Progenitor cell of endocrine pancreas (in vitro differentiated cells): ENCODE data around the gene EFEMP2. TPM values are rescaled to one million over a fixed set of nuclear protein-coding genes. Genes with fewer than 3 reads are reported as not detected.

ENCODE experiments used
- DNase-seq: peaks from one replicate; pipeline ENCODE4 v3.0.0; 2021; ENCODE audit warnings: low spot score; ENCODE audit not compliant: unreplicated experiment
- H3K27ac Mint-ChIP-seq: 2 replicates; pipeline ENCODE4 v1.8.0; 2021; ENCODE audit warnings: mild to moderate bottlenecking, moderate library complexity, mixed read lengths
- H3K27me3 Mint-ChIP-seq: 2 replicates; pipeline ENCODE4 v1.8.0; 2021; ENCODE audit warnings: mixed read lengths
- H3K36me3 Mint-ChIP-seq: 2 replicates; pipeline ENCODE4 v1.8.0; 2022; ENCODE audit warnings: mixed read lengths; ENCODE audit not compliant: insufficient read depth
- H3K4me1 Mint-ChIP-seq: 2 replicates; pipeline ENCODE4 v1.8.0; 2021; ENCODE audit warnings: low read depth, mixed read lengths
- H3K4me3 Mint-ChIP-seq: 2 replicates; pipeline ENCODE4 v1.8.0; 2021; ENCODE audit warnings: low read depth, mild to moderate bottlenecking, moderate library complexity, mixed read lengths
- H3K9me3 Mint-ChIP-seq: 2 replicates; pipeline ENCODE4 v1.8.0; 2021; ENCODE audit warnings: low read depth, mixed read lengths
- total RNA-seq: library from RNA; stranded (reverse); gene quantifications from 2 replicates; pipeline ENCODE4 v1.2.1, GENCODE V29; 2021
- TF ChIP-seq, protein P1 (sequence below): fragments of 200-600 bp; sonication (generic); IDR thresholded peaks from one replicate; pipeline ENCODE4 v1.5.0; 2021; ENCODE audit warnings: antibody characterized with exemption, mild to moderate bottlenecking; ENCODE audit not compliant: unreplicated experiment

Gene EFEMP2
- total RNA-seq, 1 donor from 2014 or later = 90.5 TPM

DNA sequence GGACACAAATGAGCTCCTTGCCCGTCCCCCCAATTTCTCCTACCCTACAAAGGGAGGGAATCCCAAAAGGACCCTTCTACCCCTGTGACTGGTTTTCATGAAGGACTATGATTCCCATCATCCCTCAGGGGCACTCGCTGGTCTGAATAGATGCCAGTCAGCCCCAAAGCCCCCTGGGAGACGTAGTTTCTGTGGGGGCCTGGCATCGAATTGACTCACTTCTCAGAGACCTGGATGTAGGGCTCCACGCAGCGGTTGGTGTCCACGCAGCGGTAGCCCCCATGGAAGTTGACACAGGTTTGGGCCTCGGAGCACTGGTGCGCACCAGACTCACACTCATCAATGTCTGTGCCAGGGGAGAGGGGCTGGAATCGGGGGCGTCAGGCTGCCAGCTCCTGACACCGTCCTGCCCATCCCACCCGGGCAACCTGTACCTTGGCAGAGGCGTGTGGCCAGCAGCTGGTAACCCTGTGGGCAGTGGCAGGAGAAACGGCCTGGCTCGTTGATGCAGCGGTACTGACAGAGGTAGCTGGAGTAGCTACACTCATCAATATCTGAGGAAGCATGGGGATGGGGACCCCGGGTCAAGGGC, 4.4 kb downstream of the EFEMP2 start:
- no peak overlapping the region for H3K27ac Mint-ChIP-seq
- no peaks in the 10 kb centered on the region for H3K9me3 Mint-ChIP-seq
- TF ChIP-seq, protein P1, sequence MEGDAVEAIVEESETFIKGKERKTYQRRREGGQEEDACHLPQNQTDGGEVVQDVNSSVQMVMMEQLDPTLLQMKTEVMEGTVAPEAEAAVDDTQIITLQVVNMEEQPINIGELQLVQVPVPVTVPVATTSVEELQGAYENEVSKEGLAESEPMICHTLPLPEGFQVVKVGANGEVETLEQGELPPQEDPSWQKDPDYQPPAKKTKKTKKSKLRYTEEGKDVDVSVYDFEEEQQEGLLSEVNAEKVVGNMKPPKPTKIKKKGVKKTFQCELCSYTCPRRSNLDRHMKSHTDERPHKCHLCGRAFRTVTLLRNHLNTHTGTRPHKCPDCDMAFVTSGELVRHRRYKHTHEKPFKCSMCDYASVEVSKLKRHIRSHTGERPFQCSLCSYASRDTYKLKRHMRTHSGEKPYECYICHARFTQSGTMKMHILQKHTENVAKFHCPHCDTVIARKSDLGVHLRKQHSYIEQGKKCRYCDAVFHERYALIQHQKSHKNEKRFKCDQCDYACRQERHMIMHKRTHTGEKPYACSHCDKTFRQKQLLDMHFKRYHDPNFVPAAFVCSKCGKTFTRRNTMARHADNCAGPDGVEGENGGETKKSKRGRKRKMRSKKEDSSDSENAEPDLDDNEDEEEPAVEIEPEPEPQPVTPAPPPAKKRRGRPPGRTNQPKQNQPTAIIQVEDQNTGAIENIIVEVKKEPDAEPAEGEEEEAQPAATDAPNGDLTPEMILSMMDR = no peak
- no peaks in the 10 kb centered on the region for H3K27me3 Mint-ChIP-seq
- H3K4me1 Mint-ChIP-seq = peaks cover 5% of the 10 kb centered on the region
- H3K36me3 Mint-ChIP-seq = peaks cover 9% of the 10 kb centered on the region
- no peak overlapping the region for H3K4me3 Mint-ChIP-seq
- no peak for DNase-seq

GRCh38 chr11:65867284-65868071, 5.1 kb downstream of the EFEMP2 start:
- Mint-ChIP-seq H3K36me3 (peaks cover 12% of the 10 kb centered on the region), H3K27ac (no peak overlapping the region), H3K4me1 (peaks cover 2% of the 10 kb centered on the region), H3K27me3 (no peaks in the 10 kb centered on the region), H3K4me3 (no peak overlapping the region), H3K9me3 (no peaks in the 10 kb centered on the region)
- TF ChIP-seq, protein P1 = no peak
- no peak for DNase-seq

DNA sequence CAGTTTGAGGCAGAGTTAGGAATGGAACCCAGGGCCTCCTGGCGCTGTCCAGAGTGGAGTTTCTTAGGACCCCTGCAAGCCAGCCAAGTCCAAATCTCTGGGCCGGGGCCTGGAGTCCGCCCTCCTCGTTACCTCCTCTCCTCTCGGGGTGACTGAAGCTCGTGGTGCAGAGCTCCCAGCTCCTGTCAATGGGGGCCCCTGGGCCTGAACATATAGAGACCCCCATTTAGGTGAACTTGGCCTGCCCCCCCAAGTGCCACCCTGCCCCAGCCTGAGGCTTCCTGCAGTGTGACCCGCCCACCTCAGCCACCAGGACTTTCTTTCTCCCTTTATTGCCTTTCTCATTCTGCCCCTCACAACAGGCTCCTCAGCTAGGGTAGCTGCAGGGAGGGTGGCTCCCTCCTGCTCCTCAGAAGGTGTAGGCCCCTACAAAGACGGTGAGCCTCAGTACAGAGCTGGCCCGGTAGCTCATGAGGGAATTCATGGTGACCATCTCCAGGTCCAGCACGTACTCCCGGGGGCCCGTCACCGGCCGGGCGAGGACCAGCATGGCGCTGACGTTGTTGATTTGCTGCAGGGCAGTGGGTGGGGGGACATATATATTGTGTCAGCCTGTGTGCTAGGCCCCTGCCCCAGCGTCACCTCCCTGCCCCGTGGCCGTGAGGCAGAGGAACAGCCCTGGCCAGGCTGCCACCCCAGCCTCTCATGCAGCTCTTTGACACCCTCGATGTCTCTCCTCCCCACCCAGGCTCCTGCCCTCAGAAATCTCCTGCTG, 5.9 kb downstream of the EFEMP2 start:
- Mint-ChIP-seq H3K27me3 (no peaks in the 10 kb centered on the region), H3K27ac (no peak overlapping the region), H3K9me3 (no peaks in the 10 kb centered on the region), H3K4me3 (no peak overlapping the region), H3K4me1 (no peaks in the 10 kb centered on the region), H3K36me3 (peaks cover 12% of the 10 kb centered on the region)
- TF ChIP-seq, protein P1 = no peak
- DNase-seq = no peak

DNA sequence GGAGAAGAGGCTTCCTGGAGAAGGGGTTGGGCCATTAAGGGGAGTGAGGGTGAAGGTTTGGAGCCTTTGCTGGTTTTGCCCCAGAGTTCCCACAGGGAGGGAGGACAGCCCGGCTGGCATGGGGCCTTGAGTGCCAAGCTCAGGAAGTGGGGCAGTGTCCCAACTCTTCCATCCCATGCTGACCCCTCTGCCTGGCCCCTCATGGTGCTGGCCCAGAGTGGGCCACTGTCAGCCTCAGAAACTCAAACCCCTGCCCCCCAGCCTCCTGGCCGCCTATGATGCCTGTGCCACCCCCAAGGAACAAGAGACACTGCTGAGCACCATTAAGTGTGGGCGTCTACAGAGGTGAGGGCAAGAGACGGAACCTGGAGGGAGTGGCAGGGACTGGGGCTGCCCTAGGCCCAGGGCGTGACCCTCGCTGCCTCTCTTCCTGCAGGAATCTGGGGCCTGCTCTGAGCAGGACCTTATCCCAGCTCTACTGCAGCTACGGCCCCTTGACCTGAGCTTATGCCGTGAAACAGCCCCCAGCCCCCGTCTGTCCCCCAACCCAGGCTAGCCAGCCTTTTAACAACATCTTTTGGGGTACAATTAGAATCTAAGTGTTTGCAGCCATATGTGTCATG, 6.9 kb downstream of the EFEMP2 start:
- Mint-ChIP-seq H3K4me1 (peaks cover 3% of the 10 kb centered on the region), H3K27me3 (no peaks in the 10 kb centered on the region), H3K27ac (no peak overlapping the region), H3K4me3 (no peak overlapping the region), H3K36me3 (peaks cover 12% of the 10 kb centered on the region), H3K9me3 (no peaks in the 10 kb centered on the region)
- TF ChIP-seq, protein P1 = no peak
- no peak for DNase-seq
